OCI-LY7 (cell line): ENCODE data around the gene RSU1.

Experiments used
- CTCF ChIP-seq: fragments of 200-600 bp; sonication (generic); conservative IDR thresholded peaks from 2 replicates; pipeline ENCODE4 v1.5.1; 2014; ENCODE audit warnings: mild to moderate bottlenecking, antibody characterized with exemption, low read length, moderate library complexity, mixed read lengths
- EZH2phosphoT487 ChIP-seq: fragments of 200-600 bp; sonication (generic); IDR thresholded peaks from 2 replicates; pipeline ENCODE4 v1.6.1; 2018; ENCODE audit warnings: low read depth, borderline replicate concordance, mild to moderate bottlenecking, mixed run types, antibody characterized with exemption, low read length, moderate library complexity, mixed read lengths

- TF ChIP-seq CTCF: no peak
- no peak for TF ChIP-seq EZH2phosphoT487
Measured at GRCh38 chr10:16649757-16650156, 167.5 kb downstream of the RSU1 start.
